Esophagus muscularis mucosa (tissue), 4 donors: ENCODE results near the gene NUCKS1. TPM values are rescaled to one million over a fixed set of nuclear protein-coding genes. Genes with fewer than 3 reads are reported as not detected.

Experiments used
- DNase-seq: peaks from one replicate; pipeline ENCODE4 v3.0.0-alpha.2; 2017; ENCODE audit errors: extremely low spot score
- H3K27ac ChIP-seq, 4 donors: fragments of 200-600 bp; sonication (generic); replicated peaks in 1 of 4; 1 replicate in 3 of 4; 2 replicates in 1 of 4; pipeline ENCODE4 v1.5.1; 2016 to 2019; ENCODE audit warnings: mild to moderate bottlenecking in 1 of 4
- H3K27me3 ChIP-seq, 4 donors: fragments of 200-600 bp; sonication (generic); one replicate each; pipeline versions ENCODE4 v1.5.1 to v1.6.0; 2016 to 2019
- H3K36me3 ChIP-seq, 4 donors: fragments of 200-600 bp; sonication (generic); one replicate each; pipeline ENCODE4 v1.5.1; 2016 to 2019
- H3K4me1 ChIP-seq, 4 donors: fragments of 200-600 bp; sonication (generic); one replicate each; pipeline ENCODE4 v1.5.1; 2016 to 2019
- H3K4me3 ChIP-seq, 4 donors: fragments of 200-600 bp; sonication (generic); 1 replicate in 2 of 4; 2 replicates in 2 of 4; pipeline ENCODE4 v1.5.1; 2016 to 2019; ENCODE audit warnings: mild to moderate bottlenecking in 4 of 4, moderate library complexity in 1 of 4
- H3K9me3 ChIP-seq, 4 donors: fragments of 200-600 bp; sonication (generic); 1 replicate in 3 of 4; 2 replicates in 1 of 4; pipeline ENCODE4 v1.5.1; 2016 to 2019
- EP300 ChIP-seq: sonication (generic); formaldehyde crosslinking; IDR thresholded peaks from one replicate; pipeline ENCODE4 v1.6.1; 2017; ENCODE audit warnings: antibody characterized with exemption
- POLR2A ChIP-seq: fragments of 450-650 bp; IDR thresholded peaks from one replicate; pipeline ENCODE4 v1.6.1; 2017; ENCODE audit warnings: antibody characterized with exemption, moderate library complexity, mild to moderate bottlenecking, low read depth
- POLR2AphosphoS5 ChIP-seq, 2 donors: sonication (generic); formaldehyde crosslinking; IDR thresholded peaks; one replicate each; pipeline ENCODE4 v1.6.1; 2017; ENCODE audit warnings: antibody characterized with exemption in 2 of 2
- WGBS: methylation state at CpG from one replicate; pipeline ENCODE4 v1.1.5; 2018; 5-methylcytosine and 5-hydroxymethylcytosine counted together
- intact Hi-C: fragments of 100-400 bp; cut with DNase I; formaldehyde crosslinking; loops from one replicate; pipeline ENCODE4 v1.15.1; 2023
- total RNA-seq, 4 donors: library from RNA; depleted of rRNA; stranded (reverse); fragments of >200 nt; gene quantifications; one replicate each; pipeline versions ENCODE4 v1.1.0 to v1.2.1, GENCODE V29; 2016
- TF ChIP-seq, protein P1 (sequence below), 3 experiments: fragments of 200-600 bp in 2 of 3; fragments of 450-650 bp in 1 of 3; sonication (generic) in 2 of 3; IDR thresholded peaks; one replicate each; pipeline ENCODE4 v1.5.1; 2017 to 2019; ENCODE audit warnings: antibody characterized with exemption in 3 of 3, mild to moderate bottlenecking in 2 of 3, moderate library complexity in 1 of 3

Gene NUCKS1
- total RNA-seq, 4 donors from 2014 or later, result 111 to 120 (median 116) TPM

DNA sequence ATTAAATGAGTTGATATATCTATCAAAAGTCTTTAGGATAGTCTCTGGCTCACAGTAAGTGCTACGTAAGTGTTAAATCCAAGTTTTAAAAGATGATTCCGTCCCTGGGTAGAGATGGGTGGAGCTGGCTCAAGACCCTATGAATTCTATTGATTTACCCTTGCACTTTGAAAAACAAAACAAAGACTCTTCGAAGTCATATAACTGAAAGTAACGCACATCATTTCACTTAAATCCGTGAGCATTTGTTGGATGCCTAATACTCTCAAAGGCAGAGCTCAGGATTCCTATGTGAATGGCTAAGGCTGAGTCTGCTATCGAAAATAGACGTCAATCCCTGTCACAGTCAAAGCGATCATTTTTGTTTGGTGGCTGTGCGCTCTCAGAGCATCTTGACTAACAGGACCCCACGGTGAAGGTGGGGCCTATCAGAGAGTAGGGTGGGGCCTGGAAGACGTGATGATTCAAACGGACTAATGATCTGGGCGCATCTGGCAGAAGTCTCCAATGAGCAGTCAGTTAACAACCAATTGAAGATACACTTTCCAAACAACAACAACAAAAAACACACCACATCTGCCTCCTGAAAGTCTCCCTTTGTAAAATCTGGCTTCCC is 1.2 kb upstream of the NUCKS1 start:
- intact Hi-C loops, result no loop called here
- peaks cover 18 to 30% (median 27%) of the 10 kb centered on the region in 4 donors for H3K4me1 ChIP-seq
- H3K36me3 ChIP-seq, result no peaks in the 10 kb centered on the region
- no peaks in the 10 kb centered on the region for H3K9me3 ChIP-seq
- H3K27me3 ChIP-seq, result no peaks in the 10 kb centered on the region
- no peak for TF ChIP-seq POLR2A
- no peak for TF ChIP-seq EP300
- TF ChIP-seq, protein P1, sequence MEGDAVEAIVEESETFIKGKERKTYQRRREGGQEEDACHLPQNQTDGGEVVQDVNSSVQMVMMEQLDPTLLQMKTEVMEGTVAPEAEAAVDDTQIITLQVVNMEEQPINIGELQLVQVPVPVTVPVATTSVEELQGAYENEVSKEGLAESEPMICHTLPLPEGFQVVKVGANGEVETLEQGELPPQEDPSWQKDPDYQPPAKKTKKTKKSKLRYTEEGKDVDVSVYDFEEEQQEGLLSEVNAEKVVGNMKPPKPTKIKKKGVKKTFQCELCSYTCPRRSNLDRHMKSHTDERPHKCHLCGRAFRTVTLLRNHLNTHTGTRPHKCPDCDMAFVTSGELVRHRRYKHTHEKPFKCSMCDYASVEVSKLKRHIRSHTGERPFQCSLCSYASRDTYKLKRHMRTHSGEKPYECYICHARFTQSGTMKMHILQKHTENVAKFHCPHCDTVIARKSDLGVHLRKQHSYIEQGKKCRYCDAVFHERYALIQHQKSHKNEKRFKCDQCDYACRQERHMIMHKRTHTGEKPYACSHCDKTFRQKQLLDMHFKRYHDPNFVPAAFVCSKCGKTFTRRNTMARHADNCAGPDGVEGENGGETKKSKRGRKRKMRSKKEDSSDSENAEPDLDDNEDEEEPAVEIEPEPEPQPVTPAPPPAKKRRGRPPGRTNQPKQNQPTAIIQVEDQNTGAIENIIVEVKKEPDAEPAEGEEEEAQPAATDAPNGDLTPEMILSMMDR (IDR thresholded peaks at IDR 0.05), result no peak
- no peak for TF ChIP-seq POLR2AphosphoS5 (IDR thresholded peaks at IDR 0.05)
- no peak for DNase-seq
- WGBS, result 80% methylated on average over 13 of the region's 13 CpGs
- peak overlapping the region in 2 of 4 donors; percentile 99 to 100 for H3K27ac ChIP-seq
- H3K4me3 ChIP-seq, result peak overlapping the region in 2 of 4 donors; percentile 88 to 92

DNA sequence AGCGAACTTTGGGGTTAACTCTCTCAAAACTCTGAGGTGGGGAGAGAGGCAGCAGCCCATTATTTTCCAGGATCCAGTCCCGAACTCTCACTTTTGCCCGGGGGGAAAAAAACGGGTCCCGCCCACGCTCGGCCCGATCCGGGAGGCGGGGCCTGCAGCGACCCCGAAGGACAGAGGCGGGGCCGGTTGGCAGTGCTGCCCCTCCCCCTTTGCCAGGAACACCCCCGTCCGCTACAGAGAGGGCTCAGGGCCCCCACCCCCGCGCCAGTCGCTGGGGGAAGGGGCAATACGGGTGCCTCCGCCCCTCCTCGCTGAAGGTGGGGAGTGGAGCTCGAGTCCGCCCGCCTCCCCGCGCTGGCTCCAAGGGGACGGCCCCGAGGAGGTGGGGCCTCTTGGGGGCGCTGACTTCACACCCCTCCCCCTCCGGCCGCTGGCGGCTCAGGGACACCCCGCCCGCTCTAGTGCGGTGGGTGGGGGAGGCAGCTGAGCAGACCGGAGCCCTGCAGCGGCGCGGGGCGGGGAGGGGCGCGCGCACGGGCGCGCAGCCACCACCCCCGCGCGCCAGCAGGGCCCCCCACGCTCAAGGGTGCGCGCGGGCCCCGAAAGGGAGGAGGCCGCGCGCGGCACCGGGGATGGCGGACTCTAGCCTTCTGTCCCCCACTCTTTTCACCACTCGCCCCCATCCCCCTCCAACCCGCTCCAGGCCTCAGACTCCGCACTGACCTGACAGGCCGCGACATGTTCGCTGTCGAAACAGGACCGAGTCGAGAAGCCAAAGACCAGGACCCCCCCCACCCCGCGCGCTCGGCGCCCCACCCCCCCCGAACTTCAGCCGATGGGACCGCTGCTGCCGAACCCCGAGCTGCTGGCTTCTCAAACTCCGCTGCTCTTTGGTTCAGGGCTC is 496 bp downstream of the NUCKS1 start:
- H3K9me3 ChIP-seq, result no peaks in the 10 kb centered on the region
- intact Hi-C loops, result loop anchor here (1.0 kb wide), 1 partner anchor 64 kb away; the partner anchor contains the start of gene SLC41A1
- no peaks in the 10 kb centered on the region for H3K27me3 ChIP-seq
- peak overlapping the region; percentile 88 to 92 (median 91) for H3K4me3 ChIP-seq
- no peaks in the 10 kb centered on the region for H3K36me3 ChIP-seq
- peak overlapping the region; percentile 99 to 100 (median 99) for H3K27ac ChIP-seq
- TF ChIP-seq POLR2A (peak; percentile 64), POLR2AphosphoS5 (IDR thresholded peaks at IDR 0.05) (peak; percentile 87 to 93), EP300 (no peak)
- TF ChIP-seq, protein P1 (IDR thresholded peaks at IDR 0.05), result peak in 1 of 3 experiments; percentile 16
- H3K4me1 ChIP-seq, result peaks cover 32 to 43% (median 42%) of the 10 kb centered on the region in 4 donors
- 0% methylated on average over 3 of the region's 81 CpGs for WGBS
- peak; percentile 97 for DNase-seq

DNA sequence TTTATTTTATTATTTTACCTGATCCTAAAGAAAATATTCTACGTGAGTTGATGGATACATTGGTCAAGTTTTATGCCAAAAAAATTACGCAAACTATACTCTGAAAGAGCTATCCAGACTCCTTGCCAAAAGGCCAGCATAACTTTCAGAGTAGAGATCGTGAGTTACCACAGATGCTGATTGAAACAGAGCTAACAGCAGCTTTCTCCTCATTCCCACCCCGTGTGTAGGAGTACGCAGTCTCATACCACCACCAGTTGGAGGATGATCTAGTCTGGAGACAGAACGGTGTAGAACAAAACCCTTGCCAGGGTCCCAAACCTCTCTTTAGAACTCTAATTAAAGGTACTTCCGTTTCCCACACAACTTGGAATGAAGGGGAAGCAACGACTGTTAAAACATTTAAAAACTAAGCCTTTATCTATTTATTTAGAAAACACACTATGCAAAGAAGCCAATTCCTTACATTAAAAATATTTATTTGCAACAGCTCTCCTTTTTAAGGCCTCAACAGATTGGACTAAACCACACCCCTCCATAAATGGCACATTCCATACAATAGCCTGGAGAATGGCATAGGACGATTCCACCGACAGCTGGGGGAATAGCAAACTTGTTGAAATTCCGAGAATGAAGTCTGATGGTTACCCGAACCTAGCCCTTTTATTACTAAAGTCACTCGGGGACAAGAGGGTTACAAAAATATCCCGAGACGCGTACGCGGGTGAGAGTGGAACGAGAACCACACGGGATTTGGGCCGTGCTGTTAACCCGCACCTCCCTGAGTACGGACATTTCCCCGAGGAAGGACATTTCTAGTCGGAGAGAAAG is 1.4 kb downstream of the NUCKS1 start:
- intact Hi-C loops, result no loop called here
- TF ChIP-seq POLR2AphosphoS5 (IDR thresholded peaks at IDR 0.05) (peak; percentile 18 to 59), EP300 (no peak)
- Histone ChIP-seq H3K27ac (peak overlapping the region; percentile 99 to 100 (median 99)), H3K36me3 (no peaks in the 10 kb centered on the region), H3K27me3 (no peaks in the 10 kb centered on the region), H3K4me1 (peaks cover 39 to 50% (median 48%) of the 10 kb centered on the region in 4 donors), H3K4me3 (peak overlapping the region; percentile 88 to 92 (median 91)), H3K9me3 (no peaks in the 10 kb centered on the region)
- DNase-seq, result peak; percentile 93
- WGBS, result 2% methylated on average over 25 of the region's 25 CpGs

DNA sequence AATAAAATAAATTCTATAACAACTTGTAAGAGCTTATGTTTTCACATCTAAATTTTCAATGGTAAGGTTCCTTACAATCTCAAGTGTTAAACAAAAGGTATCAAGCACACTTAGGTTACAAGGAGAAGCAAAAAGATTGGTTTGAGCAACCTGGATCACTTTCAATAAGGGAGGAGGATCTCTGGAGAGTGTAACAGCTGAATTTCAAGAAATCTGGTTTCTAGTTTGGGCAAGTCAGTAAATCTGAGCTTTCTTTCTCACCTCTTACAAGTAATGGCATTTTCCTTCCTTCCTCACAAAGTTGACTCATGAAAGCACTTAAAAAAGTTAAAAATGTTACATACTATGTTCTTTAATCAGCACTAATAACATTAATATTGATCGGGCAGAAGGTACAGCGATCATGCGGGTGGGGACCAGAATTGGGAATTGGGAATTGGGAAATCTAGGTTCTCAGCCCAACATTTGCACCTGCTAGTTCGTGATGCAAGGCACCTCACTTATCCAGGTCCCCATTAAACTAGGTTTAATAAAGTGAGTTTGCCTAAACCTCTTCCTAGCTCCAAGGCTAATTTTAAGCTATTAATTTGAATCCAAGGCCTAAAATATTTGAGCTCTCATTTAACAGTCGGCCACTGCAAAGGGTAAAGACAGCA is 3.1 kb downstream of the NUCKS1 start:
- Histone ChIP-seq H3K4me3 (peak overlapping the region in 1 of 4 donors; percentile 2), H3K4me1 (peaks cover 46 to 67% (median 64%) of the 10 kb centered on the region in 4 donors)
- intact Hi-C loops, result no loop called here

More for the DNA sequence above, 3.1 kb downstream of the NUCKS1 start:
- Histone ChIP-seq H3K9me3 (no peaks in the 10 kb centered on the region), H3K27me3 (no peaks in the 10 kb centered on the region), H3K27ac (peak overlapping the region in 2 of 4 donors; percentile 99 to 100), H3K36me3 (no peaks in the 10 kb centered on the region)
- no peak for TF ChIP-seq EP300
- no peak for TF ChIP-seq POLR2A
- TF ChIP-seq, protein P1 (IDR thresholded peaks at IDR 0.05), result no peak
- TF ChIP-seq POLR2AphosphoS5 (IDR thresholded peaks at IDR 0.05), result no peak
- 71% methylated on average over 5 of the region's 5 CpGs for WGBS
- DNase-seq, result no peak
